Stimulated activated CD4-positive, alpha-beta T cell treated with anti-CD3 and anti-CD28 coated beads, Interleukin-1b, Interleukin-23, amount 100 ng/mL, for 1 hour (primary cell): ENCODE measurements around the gene TNFSF13.
"Not testable (repeated sequence)": the region's sequence is repeated elsewhere in the genome, so short reads cannot be mapped to it uniquely, and the experiment has no call there.

Experiments
- DNase-seq, 2 donors: peaks; one replicate each; pipeline ENCODE4 v3.0.0-alpha.2; 2020; ENCODE audit warnings: low read depth in 2 of 2

TNFSF13 gene

DNA sequence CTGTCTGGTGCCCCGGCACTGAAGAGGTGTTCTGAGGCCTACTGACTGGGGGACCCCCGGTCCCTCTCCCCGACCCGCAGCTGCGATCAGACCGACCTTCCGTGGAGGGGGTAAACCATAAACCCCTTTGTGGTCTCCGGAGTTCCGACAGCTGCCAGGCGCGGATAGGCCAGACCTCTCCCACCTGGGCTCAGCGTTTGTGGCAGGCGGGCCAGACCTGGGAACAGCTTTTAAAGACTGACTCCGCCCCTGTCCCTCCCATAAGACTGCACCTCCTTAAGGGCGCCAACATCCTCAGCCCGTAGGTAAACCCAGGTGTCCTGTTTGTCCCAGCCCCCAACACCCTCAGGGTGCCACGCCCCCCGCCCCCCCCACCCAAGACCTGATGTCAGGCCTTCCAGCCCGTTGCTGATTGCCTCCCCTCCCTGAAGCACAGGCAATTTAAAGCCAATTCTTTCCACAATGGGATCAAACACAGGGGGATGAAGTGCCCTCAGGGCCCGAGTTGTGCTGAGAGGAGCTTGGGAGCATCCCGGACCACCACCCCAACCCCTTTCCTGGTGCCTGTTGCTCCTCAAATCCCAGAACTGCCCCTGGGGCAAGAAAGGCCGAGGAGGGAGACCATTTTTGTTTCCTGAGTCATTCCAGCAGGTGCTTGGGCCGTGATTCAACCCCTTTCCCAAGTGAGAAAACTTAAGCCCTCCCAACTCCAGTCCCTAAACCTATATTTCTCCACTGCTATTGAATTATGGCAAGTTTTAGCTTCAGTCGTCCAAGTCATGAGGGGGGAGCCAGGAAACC is 31.5 kb downstream of the TNFSF13 start, which contains the start of gene SOX15:
TSS of gene SOX15 (minus strand) at position 204 of the 801 bp plus-strand sequence. CDS start 418 bp downstream, outside the sequence.
- no peak for DNase-seq

DNA sequence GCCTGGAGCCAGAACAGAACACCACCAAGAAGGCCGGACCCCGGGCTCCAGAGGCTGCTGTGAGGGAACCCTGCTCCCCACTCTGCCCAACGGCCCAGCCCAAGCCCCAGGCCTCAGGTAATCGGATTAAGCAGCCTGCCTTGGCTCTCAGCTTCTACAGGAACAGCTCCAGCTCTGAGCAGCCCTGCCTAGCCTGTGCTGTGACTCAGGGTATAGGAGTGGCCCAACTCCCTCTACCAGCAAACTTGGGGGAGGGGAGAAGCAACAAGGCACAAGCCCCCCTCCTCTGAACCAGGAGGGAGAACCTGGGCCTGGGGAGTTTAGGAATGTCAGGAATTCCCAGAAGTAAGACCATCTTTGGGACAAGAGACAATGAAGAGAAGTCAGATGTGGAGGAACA is 32.2 kb downstream of the TNFSF13 start:
- DNase-seq = no peak

DNA sequence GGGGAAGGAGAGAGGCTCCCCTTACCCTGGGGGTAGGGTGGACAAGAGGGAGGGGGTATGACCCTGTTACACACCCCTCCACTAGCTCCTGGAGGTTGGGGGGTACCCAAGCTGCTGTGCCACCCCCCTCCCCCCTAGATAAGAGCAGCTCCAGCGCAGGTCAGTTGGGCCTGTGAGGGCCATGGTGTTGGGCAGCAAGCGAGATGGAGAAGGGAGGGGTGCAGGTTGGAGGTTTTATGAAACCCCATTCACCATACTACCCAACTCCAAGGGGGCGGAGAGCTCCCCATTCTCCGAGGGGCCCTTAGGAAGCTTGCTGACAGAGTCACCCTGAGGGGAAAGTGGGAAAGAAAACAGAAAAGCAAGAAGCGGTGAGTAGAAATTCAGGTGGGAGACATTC is 33.0 kb downstream of the TNFSF13 start:
- DNase-seq = no peak

DNA sequence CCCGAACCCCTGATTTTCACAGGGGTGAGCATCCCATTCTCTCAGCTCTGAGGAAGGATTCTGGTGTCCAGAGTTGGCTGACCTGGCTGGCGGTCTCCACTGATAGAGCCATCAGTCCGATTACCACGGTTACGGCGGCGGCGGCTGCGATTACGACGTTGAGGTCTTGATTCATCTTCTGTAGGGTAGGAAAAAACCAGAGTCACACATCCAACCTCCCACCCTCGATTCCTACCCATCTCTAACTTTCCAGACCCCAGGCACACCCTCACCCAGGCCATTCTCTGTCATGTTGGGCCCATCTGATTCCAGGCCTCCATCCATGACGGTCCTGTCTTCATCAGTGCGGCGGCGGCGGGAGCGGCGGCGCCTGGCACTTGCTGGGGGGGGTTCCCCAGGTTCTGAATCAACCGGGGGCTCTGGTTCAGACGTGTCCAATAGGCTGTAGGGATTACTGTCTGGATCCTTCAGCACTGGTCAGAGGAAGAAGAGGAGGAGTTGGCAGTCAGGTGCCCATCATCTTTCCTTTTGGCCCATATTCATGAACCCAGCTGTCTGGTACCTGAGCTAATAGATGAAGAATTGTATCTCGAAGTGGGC is 34.0 kb downstream of the TNFSF13 start:
- no peak for DNase-seq

DNA sequence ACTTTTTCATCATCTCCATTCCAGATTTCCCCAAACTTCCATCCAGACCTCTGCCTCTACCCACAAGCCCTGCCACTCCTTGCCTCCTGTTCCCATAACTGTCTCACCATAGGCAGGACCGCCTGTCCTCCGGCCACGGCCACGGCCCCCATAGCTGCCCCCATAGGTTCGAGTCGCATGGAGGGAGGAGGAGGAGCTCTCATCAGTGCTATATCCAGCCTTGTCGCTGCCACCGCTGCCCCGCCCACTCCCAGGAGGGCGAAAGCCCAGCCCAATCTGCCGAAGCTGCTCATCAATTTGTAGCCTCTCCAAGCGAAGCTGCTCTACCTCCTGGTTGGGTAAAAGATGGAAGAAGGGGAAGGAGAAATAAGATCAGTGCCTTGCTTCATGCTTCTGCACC is 34.7 kb downstream of the TNFSF13 start:
- no peak for DNase-seq

DNA sequence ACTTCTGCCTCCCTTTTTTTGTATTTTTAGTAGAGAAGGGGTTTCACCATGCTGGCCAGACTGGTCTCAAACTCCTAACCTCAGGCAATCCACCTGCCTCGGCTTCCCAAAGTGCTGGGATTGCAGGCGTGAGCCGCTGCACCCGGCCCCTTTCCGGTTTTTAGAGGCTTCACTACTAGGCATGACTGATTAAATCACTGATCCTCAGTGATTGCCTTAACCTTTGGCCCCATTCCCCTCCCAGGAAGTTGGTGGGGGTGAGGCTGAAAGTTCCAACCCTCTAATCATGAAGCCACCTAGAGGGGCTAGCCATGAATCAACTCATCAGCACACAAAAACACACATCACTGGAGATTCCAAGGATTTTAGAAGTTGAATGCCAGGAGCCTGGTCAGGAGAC is 39.0 kb downstream of the TNFSF13 start:
- DNase-seq = not testable (repeated sequence)

DNA sequence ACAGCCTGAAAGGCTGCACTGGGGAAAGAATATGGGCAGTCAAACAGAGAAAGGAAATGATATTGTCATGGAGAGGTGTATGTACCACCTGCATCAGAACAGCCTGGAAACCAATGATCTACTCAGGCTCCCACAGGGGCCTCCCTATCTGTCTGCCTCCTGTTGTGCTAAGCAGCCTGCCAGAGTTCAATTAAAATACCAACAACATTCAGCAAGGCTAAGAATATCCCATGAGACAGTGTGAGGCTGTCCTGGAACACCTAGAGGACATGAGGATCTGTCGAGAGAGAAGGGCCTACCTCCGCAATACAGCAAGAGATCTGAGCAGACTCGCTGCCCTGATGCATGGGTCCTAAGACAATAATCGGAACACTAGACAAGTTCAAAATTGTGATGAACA is 47.7 kb downstream of the TNFSF13 start:
- DNase-seq = no peak

DNA sequence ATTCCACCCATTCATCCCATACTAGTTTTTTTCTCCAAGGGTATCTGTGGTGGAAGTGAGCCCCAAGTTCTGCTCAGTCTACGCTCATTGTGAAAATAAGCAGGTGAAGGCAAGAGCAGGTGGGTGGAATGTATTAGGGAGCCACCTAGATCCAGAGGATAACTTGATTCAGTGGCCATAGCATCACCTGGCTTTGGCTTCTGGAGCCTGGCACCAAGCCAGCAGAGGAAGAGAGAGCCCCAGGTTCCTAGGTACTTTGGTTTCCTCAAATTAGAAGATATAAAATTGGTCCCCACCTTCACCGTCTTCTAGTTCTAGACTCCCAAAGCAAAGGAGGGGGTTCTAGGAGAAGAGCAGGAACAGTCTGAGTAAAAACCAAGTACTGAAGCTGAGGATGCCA is 52.1 kb downstream of the TNFSF13 start:
- no peak for DNase-seq
